OCI-LY7 (cell line): ENCODE results near the gene PCCA. TPM values are rescaled to one million over a fixed set of nuclear protein-coding genes. Genes with fewer than 3 reads are reported as not detected.

Experiments
- BruUV-seq: library from RNA; stranded (reverse); fragments of 400-500 nt; replicated peaks from 2 replicates; lab custom pipeline; 2021; lab: Mats Ljungman, UMichigan
- CTCF ChIA-PET: fragments of 300-600 bp; sonication (Branson Sonifier 250); formaldehyde crosslinking; loops from one replicate; lab custom pipeline; 2022; ENCODE audit warnings: antibody characterized with exemption; ENCODE audit not compliant: unreplicated experiment; lab: Charles Lee
- POLR2A ChIA-PET: fragments of 300-600 bp; sonication (Branson Sonifier 250); formaldehyde crosslinking; loops from one replicate; lab custom pipeline; 2022; ENCODE audit warnings: antibody characterized with exemption; lab: Charles Lee
- DNase-seq: peaks from one replicate; pipeline ENCODE4 v3.0.0-alpha.2; 2015; ENCODE audit warnings: low spot score
- H2AFZ ChIP-seq: fragments of 200-600 bp; sonication (generic), shearing (Covaris generic); 2 replicates; pipeline ENCODE4 v1.6.1; 2014; ENCODE audit warnings: mild to moderate bottlenecking, antibody characterized with exemption, low read length, moderate library complexity
- H3K27ac ChIP-seq: fragments of 200-600 bp; sonication (generic); 2 replicates; pipeline ENCODE4 v1.5.1; 2014; ENCODE audit warnings: mixed run types, low read depth, mild to moderate bottlenecking, moderate library complexity, low read length, inconsistent platforms; ENCODE audit not compliant: poor library complexity, severe bottlenecking
- H3K36me3 ChIP-seq: fragments of 200-600 bp; sonication (generic); 2 replicates; pipeline ENCODE4 v1.6.1; 2014; ENCODE audit warnings: mild to moderate bottlenecking, antibody characterized with exemption, low read length, moderate library complexity, mixed read lengths; ENCODE audit not compliant: insufficient read depth
- H3K4me1 ChIP-seq: fragments of 200-600 bp; sonication (generic); 2 replicates; pipeline ENCODE4 v1.5.1; 2014; ENCODE audit warnings: mild to moderate bottlenecking, low read length; ENCODE audit not compliant: insufficient read depth, poor library complexity, severe bottlenecking
- H3K4me2 ChIP-seq: fragments of 200-600 bp; sonication (generic); 2 replicates; pipeline ENCODE4 v1.6.1; 2014; ENCODE audit warnings: mild to moderate bottlenecking, low read length
- H3K4me3 ChIP-seq: fragments of 200-600 bp; sonication (generic); 2 replicates; pipeline ENCODE4 v1.5.1; 2014; ENCODE audit warnings: mild to moderate bottlenecking, low read depth, low read length; ENCODE audit not compliant: poor library complexity, severe bottlenecking
- H3K79me2 ChIP-seq: fragments of 200-600 bp; sonication (generic); 2 replicates; pipeline ENCODE4 v1.6.1; 2016; ENCODE audit warnings: low read depth, mild to moderate bottlenecking, low read length, moderate library complexity, mixed read lengths; ENCODE audit not compliant: insufficient read depth
- H3K9me2 ChIP-seq: fragments of 200-600 bp; sonication (generic); 2 replicates; pipeline ENCODE4 v1.6.1; 2016; ENCODE audit warnings: mild to moderate bottlenecking, low read length, mixed read lengths; ENCODE audit not compliant: insufficient read depth
- H3K9me3 ChIP-seq: fragments of 200-600 bp; sonication (generic); 2 replicates; pipeline ENCODE4 v1.6.1; 2014; ENCODE audit warnings: mild to moderate bottlenecking, mixed run types, low read length, mixed read lengths
- H4K20me1 ChIP-seq: fragments of 200-600 bp; sonication (generic); 2 replicates; pipeline ENCODE4 v1.6.1; 2014; ENCODE audit warnings: mild to moderate bottlenecking, antibody characterized with exemption, low read length, moderate library complexity, mixed read lengths; ENCODE audit not compliant: insufficient read depth
- CTCF ChIP-seq: fragments of 200-600 bp; sonication (generic); conservative IDR thresholded peaks from 2 replicates; pipeline ENCODE4 v1.5.1; 2014; ENCODE audit warnings: mild to moderate bottlenecking, antibody characterized with exemption, low read length, moderate library complexity, mixed read lengths
- EZH2phosphoT487 ChIP-seq: fragments of 200-600 bp; sonication (generic); IDR thresholded peaks from 2 replicates; pipeline ENCODE4 v1.6.1; 2018; ENCODE audit warnings: low read depth, borderline replicate concordance, mild to moderate bottlenecking, mixed run types, antibody characterized with exemption, low read length, moderate library complexity, mixed read lengths
- intact Hi-C: fragments of 100-400 bp; cut with micrococcal nuclease; formaldehyde crosslinking; loops from one replicate; pipeline ENCODE4 v1.10.0; 2022; ENCODE audit not compliant: unreplicated experiment
- total RNA-seq, 2 experiments: library from RNA; depleted of rRNA in 1 of 2; stranded (reverse); fragments of >200 nt in 1 of 2; shearing (Covaris generic) in 1 of 2; gene quantifications; 2 replicates each; pipeline ENCODE4 v1.2.3, GENCODE V29; 2014 to 2022

Gene PCCA
- total RNA-seq, 2 experiments from 2014 or later: 2.7 to 7.2 TPM

GRCh38 chr13:100051070-100051469, 37.8 kb upstream of the PCCA start:
- TF ChIP-seq CTCF (no peak), EZH2phosphoT487 (no peak)
- H4K20me1 ChIP-seq: no peaks in the 10 kb centered on the region
- no peaks in the 10 kb centered on the region for H3K4me1 ChIP-seq
- CTCF ChIA-PET: no interaction called here
- H3K27ac ChIP-seq: no peak overlapping the region
- H2AFZ ChIP-seq: no peak overlapping the region
- no peak overlapping the region for H3K4me2 ChIP-seq
- no TSS peak for BruUV-seq
- H3K9me2 ChIP-seq: no peaks in the 10 kb centered on the region
- no peak overlapping the region for H3K4me3 ChIP-seq
- no peaks in the 10 kb centered on the region for H3K79me2 ChIP-seq
- no peaks in the 10 kb centered on the region for H3K36me3 ChIP-seq
- DNase-seq: no peak
- intact Hi-C loops: no loop called here
- POLR2A ChIA-PET: no interaction called here
- H3K9me3 ChIP-seq: no peaks in the 10 kb centered on the region

GRCh38 chr13:100059827-100060226, 29.1 kb upstream of the PCCA start:
- Histone ChIP-seq H3K4me3 (no peak overlapping the region), H2AFZ (no peak overlapping the region), H3K36me3 (no peaks in the 10 kb centered on the region), H3K4me2 (no peak overlapping the region), H3K9me3 (no peaks in the 10 kb centered on the region), H3K27ac (no peak overlapping the region), H4K20me1 (no peaks in the 10 kb centered on the region), H3K79me2 (no peaks in the 10 kb centered on the region), H3K4me1 (no peaks in the 10 kb centered on the region), H3K9me2 (no peaks in the 10 kb centered on the region)
- BruUV-seq: no TSS peak
- intact Hi-C loops: no loop called here
- TF ChIP-seq CTCF (no peak), EZH2phosphoT487 (no peak)
- POLR2A ChIA-PET: no interaction called here
- CTCF ChIA-PET: no interaction called here
- no peak for DNase-seq

GRCh38 chr13:100063333-100063732, 25.6 kb upstream of the PCCA start:
- Histone ChIP-seq H3K4me2 (no peak overlapping the region), H3K4me3 (no peak overlapping the region), H3K9me2 (no peaks in the 10 kb centered on the region), H3K27ac (no peak overlapping the region), H2AFZ (no peak overlapping the region), H4K20me1 (no peaks in the 10 kb centered on the region), H3K79me2 (no peaks in the 10 kb centered on the region), H3K36me3 (no peaks in the 10 kb centered on the region), H3K9me3 (no peaks in the 10 kb centered on the region), H3K4me1 (no peaks in the 10 kb centered on the region)
- no peak for DNase-seq
- TF ChIP-seq EZH2phosphoT487 (no peak), CTCF (no peak)
- POLR2A ChIA-PET: no interaction called here
- CTCF ChIA-PET: no interaction called here
- no TSS peak for BruUV-seq
- intact Hi-C loops: no loop called here
